HG03575 (cell line): Measurements from ENCODE around the gene CNNM2.
A peak's percentile ranks its signal among the peaks of the same experiment; 100 is the strongest.

Source experiments
- ATAC-seq: cut with Tn5 transposase; IDR thresholded peaks from one replicate; pipeline ENCODE4 v1.9.1; 2021; ENCODE audit not compliant: unreplicated experiment, insufficient number of reproducible peaks, low FRiP score; ENCODE audit errors: extremely low read depth

The CNNM2 gene

DNA sequence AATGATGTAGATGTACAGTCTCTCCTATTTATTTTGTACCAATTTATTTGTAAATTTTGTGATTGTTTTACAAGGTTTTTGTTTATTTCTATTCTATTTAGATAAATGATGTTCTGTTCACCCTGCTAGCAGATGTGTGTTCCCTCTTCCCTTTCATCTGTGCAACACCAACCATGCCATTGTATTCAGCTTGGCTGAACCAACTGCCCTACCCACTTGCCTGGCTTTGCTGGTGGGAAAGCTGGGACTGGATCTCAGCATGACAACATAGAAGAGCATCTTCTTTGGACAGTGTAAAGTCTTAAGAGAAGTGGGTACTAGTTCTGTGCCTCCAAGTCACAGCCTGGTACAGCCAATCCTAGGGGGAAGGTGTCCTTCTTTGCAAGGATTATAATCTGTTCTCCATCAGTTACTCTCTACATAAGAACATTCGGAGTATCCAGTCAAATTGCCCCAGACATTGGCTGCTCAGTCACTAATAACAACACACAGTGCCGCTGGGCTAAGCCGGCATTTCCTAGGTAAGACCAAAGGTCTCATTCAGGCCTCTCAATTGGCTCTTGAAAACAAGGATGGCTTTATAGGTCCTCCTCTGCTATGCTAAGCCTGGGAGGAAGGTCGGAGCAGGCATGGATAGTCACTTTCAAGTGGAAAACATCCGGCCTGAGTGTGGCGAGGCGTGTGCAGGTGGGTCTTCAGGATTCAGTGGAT lies 165.3 kb downstream of the CNNM2 start:
- ATAC-seq: no peak

DNA sequence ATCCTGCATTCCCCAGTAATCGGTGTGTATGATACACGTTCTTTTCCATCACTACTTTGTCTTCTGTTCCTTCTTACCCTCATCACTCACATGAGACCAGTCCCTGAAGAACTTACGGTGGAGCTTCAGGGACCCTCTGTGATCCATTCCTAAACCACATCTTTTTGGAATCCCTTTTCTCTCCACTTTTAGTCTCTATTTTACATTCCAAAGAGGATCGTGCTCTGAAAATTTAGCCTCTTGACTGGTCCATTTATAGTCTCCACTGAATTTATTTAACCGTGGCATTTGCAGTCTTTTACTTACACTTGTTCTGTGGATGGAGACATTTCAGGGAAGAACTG lies 165.9 kb downstream of the CNNM2 start:
- no peak for ATAC-seq

DNA sequence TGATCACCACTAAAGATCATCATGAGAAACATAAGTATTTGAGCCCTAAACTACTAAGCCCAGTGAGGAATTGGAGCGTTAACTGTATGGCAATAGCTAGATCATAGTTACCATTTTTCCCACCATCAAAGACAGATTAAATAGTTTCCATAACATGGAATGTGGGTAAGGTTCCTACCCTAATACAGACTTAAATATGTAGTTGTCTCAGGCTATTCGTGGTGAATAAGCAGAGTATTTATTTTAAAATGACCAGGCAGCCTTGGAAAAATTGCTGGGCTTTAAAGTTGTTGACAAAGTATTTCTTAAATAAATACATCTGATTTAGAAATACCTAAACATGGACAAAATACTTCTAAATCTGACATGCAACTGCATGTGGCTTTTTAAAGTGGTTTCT lies 168.2 kb downstream of the CNNM2 start:
- ATAC-seq: no peak

DNA sequence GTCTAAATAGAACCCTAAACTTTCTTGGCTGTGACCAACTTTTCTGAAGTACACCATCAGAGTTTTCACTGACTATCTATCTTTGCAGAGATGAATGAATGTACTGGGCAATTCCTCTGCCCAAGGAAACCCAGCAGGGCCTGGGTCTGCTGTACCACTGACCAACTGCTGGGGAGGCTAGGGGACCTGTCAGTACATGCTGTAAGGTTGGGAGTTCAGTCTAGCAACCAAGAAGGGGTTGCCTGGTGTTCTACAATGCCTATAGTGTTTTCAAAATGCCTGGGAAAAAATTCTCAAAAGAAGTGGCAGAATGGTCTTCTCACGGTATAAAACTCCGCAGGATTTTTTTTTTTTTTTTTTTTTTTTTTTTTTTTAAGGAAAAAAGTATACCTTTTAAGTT lies 168.7 kb downstream of the CNNM2 start:
- no peak for ATAC-seq

DNA sequence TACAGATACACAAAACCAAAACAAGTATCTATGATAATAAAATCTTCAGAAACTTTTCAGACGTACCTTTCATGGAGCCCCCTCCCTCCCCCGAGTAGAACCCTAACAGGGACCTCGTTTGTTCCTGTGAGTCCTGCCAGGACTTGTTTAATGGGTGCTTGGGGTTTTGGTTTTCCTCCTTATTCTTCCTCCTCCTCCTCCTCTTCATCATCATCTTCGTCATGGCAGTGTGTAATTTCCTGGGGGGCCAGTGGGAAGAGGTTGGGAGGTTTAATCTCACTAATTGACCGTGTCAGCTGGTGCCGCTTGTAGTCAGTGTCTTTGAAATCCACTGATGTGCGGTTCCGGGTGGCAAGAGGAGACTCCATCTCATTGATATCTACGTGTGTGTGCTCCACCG lies 171.4 kb downstream of the CNNM2 start:
- ATAC-seq: no peak

DNA sequence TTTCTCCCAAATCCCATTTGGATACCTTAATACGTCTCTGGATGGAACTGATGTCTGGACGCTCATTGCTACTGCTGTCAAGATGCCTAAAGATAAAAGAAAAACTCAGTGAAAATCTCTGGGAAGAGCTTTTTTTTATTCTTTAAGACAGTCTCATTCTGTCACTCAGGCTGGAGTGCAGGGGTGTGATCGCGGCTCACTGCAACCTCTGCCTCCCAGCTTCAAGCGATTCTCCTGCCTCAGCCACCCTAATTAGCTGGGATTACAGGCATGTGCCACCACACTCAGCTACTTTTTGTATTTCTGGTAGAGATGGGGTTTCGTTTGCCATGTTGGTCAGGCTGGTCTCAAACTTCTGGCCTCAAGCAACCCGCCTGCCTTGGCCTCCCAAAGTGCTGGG lies 172.8 kb downstream of the CNNM2 start:
- no peak for ATAC-seq

DNA sequence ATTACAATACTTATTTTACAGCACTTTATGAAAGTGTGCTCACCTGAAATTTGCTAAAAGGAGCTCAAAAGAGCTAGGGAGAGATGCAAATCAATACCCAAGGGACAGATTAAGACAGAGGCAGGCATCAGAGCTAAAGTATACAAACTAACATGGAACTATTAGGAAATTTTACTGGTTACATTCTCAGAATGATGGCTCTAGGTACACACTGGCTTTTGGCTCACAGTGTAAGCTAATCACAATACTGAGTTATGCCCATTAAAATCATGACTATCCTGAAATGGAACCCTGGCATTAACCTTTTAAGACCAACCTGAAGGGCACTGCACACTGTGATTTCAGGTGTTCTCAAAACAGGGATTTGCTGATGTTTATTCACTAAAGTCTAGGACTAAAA lies 176.9 kb downstream of the CNNM2 start:
- ATAC-seq: no peak

DNA sequence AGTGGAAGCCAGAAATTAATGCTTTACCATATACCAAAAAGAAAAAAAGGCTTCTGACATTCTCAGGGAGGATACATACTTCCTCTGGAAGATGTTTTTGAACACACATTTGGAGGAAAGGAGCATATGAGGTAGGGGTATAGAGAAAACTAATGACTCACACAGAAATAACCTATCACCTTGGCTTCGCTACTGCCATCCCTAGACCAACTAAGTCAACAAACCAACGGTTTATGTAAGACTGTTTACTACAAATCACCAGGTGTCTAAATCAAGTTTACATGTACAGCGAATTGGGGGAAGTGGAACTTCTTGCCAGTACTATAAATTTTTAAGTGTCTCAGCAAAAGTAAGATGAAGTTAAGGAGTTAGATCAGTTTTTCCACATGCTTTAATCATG lies 178.0 kb downstream of the CNNM2 start:
- ATAC-seq: no peak

DNA sequence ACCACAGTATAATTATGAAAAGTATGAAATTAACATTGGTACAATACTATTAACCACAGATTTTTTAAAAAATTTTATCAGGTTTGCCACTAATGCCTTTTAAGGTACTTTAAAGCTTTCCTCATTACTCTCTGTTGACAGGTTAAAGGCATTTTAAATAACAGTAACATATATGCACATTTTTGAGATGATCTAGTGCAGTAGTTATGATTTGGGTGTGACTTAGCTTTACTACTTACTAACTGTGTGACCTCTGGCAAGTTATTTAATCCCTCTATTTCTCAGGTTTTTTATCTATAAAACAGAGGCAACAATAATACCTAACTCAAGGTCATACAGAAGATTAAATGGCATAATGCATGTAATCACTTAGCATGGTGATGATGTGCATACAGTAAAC lies 180.1 kb downstream of the CNNM2 start:
- no peak for ATAC-seq

DNA sequence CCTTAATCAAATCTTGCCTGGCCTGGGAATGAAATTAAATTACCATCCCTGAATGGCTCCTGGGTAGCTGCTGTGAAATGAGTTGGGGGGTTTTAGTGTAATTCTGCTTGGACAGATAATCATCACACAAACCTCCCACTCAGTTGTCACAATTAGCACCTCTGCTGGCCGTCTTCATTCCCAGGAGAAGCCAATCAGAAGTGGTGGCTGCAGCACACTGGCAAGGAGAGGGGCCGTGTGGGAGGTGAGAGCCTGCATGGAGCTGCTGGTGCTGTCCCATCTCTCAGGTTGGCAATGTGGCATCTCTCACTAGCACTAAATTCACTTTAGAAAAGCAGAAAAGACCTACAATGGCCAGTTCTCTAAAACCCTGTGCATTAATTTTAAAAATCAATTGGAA lies 182.5 kb downstream of the CNNM2 start:
- ATAC-seq: no peak

DNA sequence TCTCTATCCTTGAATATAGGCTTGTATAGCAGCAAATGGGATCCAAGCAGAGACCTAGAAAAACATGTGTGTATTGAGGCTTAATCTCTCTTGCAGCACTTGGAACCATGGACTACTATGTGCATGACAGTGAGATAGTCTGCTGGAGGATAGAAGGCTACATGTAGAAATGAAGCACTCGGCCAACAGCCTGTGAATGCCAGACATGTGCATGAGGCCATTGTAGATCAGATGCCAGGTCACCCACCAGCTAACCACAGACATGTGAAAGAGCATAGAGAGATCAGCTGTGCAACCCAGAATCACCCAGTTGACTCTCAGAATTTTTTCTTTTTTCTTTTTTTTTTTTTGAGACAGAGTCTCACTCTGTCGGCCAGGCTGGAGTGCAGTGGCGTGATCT lies 184.1 kb downstream of the CNNM2 start:
- ATAC-seq: no peak

DNA sequence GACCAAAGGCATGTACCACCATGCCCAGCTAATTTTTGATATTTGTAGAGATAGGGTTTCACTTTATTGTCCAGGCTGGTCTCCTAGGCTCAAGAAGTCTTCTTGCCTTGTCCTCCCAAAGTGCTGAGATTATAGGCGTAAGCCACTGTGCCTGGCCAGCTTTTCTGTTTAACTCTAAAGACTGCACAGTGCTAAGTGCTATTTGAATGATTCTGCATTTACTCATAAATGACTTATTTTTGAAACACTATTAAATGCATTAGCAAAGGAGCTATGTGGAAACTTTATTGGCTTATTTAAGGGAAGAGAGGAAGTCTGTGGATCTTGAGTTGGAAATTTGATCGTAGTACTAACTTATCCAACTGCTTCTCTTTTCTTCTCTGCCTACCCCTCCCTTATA lies 185.9 kb downstream of the CNNM2 start:
- no peak for ATAC-seq

DNA sequence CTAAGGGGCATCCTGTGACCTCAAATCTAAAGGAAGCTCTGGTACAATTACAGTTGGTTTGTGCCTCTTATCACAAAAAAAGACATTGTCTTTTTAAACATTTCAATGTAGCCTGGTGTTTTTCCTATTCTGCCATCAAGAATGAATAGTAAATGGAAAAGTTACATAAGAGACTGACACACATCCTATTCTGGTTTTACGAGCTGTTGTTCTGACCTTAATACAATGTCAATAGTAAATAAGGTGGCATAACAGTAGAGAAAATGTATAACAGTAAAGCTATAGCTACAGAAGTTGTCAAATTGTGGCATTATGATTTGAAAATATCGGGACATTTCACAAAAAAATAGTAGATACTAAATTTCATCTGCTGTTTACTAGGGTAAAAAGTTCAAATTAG lies 186.6 kb downstream of the CNNM2 start:
- no peak for ATAC-seq

DNA sequence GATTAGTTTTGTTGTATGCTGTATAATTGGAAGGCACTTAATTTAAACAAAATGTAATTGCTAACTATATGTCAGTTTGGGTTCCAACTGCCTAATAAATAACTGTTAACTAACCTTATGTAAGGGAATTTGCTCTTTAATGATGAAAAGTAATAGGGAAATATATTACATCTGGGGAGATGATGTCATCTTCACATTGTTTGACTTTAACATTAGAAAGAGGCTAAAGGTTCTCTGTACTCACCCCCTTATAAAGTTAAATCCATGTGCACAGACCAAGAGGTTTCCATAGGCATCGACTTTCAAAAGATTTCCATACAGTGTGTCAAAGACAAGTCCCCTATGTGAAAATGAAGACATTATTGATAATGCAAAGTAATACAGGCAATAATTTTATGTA lies 187.4 kb downstream of the CNNM2 start:
- no peak for ATAC-seq

DNA sequence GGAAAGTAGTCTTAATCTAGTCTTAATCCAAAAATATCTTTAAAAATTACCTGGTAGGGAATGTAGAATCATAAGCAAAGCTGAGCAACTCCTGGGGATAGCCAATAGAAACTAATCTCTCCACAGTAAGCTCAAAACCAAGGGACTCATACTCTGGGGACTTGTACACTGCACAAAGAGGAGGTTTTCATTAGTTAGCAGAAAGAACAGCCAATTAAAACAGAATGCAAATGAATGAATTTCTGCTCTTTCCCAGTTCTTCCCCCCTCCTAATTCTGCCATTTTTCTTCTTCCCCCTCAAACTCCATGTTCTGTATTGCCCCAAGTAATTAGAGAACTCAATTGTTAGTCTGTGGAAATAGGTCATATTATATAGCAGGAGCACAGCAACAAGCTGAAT lies 188.4 kb downstream of the CNNM2 start:
- no peak for ATAC-seq

DNA sequence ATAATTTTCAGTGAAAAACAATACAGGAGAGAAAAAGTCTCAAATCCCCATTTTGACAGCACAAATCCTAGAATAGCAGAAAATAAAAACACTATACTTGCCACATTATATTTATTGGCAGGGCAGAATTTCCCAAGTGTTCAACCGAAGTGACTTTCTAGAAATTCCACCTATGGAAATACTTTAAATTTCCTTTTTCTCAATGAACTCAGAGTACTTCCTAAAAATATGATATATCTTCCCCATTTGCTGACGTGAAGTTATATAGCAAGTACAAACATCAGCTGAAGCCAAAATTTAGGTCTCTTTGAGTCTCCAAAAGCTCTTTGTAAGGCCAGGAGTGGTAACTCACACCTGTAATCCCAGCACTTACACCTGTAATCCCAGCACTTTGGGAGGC lies 191.7 kb downstream of the CNNM2 start:
- ATAC-seq: no peak

DNA sequence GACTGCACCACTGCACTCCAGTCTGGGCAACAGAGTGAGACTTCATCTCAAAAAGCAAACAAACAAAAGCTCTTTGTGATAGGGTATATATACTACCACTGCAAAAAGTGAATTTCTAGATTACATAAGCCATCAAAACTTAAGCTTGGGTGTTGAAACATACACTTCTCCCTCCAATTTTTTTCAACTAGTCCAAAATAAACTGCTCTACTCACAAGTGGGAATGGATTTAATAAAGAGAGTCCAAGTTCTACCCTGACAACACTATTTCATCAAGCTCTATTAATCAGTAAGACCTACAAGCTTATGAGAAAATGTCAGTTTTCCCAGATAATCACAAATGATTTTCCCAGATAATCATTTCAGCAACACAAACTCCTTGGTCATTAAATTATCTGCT lies 192.3 kb downstream of the CNNM2 start:
- ATAC-seq: no peak

DNA sequence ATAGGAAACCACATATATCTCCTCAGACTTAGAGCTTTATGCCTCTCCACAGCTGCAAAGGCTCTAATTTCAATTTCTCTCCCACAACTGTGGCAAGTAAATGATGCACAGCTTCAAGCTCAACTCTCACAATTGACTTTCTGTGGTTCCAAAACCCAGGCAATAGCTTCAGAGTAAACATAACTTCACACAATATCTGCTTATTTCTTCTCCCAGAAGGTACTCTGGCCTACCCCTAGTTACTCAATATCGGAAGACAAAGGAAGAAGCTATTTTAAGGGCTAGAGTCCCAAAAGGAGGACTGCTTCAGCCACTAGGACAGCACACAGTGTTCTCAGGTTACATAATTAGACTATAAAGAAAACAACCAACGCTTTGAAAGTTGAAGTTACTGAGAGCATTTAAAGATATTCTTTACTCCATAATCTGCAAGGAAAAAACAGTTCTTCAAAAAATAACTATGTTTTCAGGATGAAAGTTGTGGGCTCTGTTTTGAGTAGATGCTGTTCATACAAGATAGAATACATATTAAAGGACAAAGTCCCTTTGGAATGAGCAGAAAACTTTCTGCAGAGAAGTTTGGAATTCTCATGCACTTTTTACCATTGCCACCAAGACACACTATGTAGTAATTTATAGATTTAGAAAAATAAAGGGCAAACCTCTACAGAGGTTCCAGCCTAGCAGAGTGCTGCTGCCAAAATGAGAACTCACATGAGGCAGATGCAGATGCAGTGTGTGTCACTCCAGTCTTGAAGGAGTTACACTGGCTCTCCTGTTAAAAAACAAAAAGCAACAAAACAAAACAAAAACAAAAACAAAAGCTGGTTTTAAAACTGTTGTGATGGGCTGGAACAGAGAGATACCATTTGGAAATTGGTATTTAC lies 193.2 kb downstream of the CNNM2 start:
- ATAC-seq: peak; percentile 44

DNA sequence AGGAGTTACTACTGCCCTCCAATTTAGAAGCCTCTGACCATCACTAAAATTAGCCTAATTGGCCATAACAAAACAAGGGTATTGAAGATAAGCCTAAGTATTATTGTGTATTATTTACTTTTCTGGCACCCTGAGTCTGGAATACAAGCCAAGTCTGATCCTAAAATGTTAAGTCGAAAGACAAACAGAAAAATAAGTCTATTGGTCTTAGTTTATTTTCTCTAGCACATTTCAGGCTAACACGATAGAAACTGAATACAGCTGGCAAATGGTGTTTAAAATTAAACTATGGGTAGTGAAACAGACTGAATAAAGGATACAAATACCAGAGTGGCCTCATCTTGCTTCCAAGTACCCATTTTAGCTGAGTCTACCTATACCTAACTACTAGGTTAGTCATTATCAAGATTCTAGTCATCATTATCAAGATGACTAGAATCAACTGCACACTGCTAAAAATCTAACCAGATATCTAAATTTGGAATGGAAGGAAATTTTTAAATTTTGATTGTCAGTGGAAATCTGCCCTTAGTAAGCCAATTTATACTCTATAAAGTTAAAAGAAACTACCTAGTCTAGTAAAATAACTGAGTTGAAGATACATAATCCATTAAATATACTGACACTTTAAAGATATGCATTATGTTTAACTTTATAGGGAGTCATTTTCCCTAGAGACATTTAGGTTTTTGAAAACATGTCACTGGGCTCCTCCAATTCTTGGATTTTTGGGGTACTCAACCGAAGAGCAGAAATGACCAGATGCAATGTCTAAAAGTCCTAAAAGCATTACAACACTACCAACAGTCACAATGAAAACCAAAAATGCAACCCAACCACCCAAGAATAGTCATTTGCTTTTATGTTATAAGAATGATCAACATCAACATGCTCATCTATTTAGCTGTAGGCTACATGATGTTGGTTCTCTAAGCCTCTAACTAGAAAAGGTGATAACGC lies 194.1 kb downstream of the CNNM2 start:
- ATAC-seq: no peak

DNA sequence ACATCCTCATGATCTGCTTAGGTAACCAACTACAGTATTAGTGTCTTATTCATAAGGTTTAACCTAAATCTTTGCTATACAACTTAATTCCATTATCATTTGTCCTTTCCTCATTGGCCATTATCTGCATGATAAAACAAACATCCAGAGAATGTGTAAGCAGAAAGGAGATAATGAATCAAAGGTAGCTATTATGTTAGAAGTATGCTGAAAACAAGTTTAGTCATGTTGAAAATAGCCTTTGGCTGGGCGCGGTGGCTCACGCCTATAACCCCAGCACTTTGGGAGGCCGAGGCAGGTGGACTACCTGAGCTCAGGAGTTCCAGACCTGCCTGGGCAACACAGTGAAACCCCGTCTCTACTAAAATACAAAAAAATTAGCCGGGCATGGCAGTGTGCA lies 196.8 kb downstream of the CNNM2 start:
- no peak for ATAC-seq
